SHP77 treated with DMSO at 0.1 percent for 48 hours (cell line): ENCODE measurements around the gene BUB1B.

Source experiments
- DNase-seq: peaks from one replicate; lab custom pipeline; 2025; lab: John Stamatoyannopoulos, UW

BUB1B gene

DNA sequence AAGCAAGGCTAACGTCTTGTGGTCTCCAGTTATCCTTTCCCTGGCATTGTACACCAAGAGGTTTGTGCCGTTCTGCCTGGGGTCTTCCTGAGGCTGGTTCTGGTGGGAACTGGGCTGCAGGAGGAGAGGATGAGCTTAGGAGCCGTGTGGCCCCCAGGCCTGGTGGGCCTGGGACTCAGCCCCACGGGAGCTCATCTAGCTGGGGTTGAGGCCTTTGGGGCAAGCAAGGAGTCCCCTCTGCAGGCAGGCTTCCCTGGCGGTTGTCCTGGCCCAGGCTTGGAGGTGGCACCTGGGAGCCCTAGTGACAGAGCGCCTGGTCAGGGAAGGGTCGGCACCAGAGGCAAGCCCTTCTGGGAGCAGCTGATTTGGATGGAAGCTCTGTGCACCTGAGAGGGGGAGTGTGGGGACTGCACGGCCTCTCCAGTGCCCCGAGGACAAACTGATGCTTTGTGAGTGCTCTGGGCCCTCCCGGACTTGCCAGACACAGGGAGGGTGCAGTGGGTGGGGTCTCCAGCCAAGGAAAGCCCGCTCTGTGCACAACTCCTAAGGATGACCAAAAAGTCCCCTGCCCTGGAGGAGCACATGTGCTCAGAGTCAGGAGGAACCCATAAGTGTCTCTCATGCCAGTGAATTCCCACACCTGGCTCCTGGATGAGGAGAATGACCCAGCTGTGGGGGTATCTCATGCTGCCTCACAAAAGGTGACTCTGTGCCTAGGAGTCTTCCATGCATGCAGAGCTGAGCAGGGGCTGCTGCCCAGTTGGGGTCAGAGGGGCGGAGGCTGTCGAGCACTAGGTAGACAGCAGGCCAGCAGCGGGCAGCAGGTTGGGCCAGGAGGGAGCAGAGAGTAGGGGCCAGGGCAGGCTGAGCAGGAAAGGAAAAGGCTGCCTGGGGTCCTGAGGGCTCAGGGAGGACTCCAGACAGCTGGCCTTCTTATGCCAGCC is 80.7 kb downstream of the BUB1B start:
- no peak for DNase-seq

DNA sequence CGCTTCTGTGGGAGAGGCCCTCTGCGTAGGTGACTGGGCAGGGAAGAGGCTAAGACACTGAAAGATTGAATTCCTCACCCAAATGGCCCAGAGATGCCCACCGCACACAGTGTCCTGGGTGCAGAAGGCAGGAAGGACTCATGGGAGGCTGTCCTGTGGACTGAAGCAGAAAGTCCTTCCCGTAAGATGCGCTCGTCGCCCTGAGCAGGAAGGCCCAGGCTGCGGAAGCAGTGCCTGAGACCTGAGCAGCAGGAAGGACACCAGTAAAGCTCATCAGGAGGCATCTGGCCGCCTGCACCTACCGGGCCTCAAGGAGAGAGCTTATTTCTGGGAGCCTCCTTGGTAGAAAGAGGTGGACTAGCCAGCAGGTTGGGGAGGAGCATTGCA is 81.3 kb downstream of the BUB1B start:
- DNase-seq = no peak

DNA sequence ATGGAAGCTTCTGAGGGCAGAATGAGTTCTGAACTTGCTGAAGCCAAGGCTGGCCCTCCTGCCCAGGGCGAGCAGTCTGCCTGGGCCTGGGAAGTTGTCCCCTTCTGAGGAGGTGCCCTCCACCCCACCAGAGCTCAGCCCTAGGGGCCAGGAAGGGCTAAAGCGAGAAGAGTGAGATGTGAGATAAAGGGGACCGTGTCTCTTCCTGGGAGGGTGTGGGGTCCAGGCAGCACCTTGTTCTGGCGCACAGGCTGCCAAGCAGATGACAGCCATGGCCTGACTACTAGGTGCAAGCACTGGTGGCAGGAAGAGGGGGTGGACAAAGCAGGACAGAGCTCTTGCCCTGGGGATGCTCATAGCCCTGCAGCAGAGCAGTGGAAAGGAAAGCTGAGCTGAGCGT is 81.7 kb downstream of the BUB1B start:
- DNase-seq = no peak

DNA sequence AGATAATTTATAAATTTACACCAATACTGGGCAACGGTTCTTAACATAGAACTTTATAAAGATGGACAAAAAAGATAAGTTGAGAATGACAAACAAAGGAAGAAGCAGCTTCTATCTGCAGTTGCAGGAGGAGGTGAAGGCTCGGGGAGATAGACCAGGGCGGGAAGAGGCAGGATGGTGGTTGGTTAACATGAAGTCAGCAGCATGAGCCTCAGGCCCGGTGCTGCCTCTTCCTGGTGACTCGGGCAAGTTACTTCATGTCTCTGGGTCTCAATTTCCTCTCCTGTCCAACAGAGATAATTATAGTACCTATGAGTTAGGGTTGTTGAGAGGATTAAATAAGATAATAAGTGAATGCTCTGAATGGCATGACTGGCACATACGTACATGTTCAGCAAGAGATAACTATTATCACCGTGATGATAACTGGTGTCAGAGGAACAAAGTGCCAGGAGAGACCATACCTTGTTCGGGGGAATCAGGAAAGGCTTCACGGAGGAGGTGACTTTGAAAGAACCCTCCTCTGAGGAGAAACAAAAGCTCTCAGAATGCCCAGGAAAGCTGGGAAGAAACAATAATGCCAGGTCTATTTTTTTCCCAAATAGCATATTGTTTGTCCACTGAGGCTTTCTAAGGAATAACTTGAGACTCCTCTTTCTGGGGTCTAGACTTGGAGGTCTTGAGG is 82.4 kb downstream of the BUB1B start:
- no peak for DNase-seq

DNA sequence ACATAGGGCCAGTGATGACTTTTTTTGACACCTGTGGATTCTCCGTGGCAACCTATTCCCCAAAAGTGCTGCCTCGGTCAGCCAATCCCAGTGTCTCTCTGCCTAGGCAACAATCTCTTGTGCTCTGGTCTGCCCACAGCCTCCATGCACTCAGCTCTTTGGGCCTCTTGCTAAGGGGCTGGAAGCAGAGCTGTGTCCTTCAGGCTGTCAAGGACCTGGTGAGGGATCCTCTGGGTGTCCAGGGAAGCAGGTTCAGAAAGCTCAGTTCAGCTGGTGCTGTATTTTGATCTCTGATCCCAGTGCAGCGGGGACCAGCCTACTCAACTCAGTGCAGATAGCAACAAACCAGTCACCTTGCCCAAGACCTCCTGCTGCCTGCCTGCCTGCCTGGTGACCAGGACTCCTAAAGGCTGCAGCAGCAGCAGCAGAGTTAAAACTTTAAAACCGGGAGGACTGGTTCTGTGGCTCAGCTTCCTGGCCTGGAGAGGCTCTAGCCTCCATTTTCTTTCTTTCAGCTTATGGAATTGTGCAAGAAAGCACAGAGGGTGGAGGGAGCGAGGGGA is 84.2 kb downstream of the BUB1B start:
- DNase-seq = no peak

DNA sequence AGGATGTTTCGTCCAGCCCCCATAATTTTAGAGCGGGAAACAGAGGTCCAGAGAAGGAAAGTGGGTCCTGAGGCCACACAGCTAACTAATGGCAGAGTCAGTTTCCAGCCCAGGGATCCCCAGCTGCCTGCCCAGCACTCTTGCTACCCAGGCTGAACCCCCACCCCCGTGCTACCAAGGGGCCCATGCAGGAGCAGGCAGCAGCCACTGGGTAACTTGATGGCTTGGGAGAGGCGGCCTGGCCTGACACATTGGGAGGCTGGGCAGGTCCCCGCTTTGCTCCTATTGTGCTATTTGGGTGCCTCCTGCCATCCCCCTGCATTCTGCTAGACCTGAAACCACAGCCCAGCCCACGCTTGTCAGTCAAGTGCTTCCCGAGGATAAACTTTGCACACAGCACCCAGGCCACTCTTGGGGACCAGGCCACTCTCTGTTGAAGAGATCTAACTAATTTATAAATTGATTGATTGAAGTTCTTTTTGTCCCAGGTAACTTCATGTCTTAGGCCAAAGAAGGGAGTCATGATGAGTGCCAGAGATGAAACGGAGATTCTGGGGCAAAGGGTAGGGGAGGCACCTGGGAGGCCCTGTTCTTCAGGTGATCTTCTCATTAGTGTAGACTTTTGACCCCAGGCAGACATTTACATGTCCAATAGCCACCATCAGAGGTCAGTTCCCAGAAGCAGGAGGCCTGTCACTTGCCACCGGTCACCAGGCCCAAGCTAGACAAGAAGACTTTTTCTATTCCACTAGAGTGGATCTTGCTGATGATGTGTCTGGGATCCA is 85.0 kb downstream of the BUB1B start:
- DNase-seq = no peak

DNA sequence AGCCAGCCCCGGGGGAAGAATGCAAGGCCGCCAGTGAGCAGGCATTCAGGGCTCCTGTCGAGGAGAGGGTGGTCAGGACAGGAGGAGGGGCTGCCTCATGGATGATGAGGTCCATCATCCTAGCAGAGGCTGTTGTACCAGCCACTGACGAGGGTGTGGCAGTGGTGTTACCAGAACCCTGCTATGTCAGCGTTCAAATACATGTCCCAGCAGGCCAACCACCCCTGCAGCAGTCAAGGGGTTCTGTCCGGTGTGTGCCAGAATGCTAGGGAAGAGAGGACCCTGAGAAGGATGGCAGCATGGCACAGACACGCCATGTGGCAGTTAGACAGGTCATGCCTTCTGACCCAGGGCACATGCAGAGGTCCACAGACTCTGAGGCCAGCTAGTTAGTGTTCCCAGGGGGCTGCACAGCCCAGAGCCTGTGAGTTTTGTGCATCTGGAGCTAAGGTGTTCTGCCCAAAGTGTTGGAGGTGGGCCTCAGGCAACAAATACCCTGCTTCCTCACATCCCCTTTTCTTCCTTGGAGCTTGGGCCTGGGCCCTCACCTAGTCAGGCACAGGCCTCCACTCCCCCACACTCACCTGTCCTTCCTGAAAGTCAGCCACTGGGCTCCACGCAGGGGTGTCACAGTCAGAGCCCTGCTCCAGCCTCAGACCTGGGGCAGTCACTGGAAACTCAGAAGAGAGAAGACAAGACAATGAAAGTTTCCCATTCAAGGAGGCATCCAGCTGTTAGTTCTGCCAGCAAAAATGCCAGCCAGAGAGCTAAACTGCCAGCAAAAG is 85.8 kb downstream of the BUB1B start:
- no peak for DNase-seq

DNA sequence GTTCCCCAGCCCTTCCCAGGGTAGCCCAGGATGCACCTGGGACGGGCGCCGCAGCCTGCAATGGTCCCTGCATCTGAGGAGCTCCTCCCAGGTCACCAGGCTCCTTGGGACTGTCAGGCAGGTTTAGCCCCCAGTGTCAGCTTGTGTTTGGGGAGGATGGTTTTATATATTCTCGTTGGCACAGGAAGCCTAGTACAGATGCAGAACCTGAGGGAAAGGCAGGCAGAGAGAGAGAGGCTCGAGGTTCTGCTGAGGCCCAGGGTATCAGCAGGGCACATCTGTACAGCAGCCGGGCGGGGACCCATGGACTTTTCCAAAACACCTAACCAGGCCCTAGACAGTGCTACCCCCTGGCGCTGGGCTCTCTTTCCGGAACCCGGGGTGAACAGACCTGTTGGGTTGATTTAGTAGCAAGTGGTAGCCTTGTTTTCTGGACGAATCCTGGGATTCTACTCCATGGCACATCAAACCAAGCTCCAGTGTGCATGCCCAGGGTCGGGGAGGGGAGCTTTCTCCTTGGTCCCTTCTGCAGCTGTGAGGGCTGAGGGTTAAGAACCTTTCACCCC is 86.6 kb downstream of the BUB1B start:
- no peak for DNase-seq

DNA sequence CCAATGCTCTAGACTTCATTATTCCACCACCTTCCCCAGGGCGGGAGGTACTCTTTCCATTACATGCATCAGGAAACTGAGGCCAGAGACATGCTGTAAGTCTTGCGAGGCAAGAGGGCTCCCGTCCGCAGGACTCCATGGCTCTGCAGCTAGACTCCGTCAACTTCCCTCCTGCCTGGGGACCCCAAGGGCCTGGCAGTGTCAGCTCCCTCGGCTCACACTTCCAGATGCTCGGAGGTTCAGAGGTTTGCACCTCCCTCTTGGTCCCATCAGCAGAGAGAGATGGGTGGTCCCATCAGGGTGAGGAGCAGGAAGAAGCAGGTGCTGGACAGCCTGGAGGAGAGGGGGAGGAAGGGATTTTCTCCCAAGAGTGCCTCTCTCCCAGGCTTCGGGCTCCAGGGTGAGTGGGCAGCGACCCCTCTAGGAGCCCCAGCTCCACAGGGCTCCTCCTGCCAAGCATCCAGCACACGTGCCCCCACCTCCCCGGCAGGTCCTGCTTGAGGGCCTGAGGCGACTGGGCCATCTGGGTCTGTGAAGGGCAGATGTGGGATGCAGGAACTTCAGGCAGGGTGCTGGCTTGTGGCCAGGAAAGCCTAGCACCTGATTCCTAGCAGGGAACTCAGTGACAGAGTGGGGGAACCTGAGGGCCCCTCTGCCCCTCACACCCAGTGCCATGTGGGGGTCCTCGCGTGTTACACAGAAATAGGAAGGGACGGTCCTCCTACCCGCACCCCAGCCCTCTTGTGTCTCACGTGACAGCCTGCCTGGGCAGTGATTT is 87.3 kb downstream of the BUB1B start:
- no peak for DNase-seq

DNA sequence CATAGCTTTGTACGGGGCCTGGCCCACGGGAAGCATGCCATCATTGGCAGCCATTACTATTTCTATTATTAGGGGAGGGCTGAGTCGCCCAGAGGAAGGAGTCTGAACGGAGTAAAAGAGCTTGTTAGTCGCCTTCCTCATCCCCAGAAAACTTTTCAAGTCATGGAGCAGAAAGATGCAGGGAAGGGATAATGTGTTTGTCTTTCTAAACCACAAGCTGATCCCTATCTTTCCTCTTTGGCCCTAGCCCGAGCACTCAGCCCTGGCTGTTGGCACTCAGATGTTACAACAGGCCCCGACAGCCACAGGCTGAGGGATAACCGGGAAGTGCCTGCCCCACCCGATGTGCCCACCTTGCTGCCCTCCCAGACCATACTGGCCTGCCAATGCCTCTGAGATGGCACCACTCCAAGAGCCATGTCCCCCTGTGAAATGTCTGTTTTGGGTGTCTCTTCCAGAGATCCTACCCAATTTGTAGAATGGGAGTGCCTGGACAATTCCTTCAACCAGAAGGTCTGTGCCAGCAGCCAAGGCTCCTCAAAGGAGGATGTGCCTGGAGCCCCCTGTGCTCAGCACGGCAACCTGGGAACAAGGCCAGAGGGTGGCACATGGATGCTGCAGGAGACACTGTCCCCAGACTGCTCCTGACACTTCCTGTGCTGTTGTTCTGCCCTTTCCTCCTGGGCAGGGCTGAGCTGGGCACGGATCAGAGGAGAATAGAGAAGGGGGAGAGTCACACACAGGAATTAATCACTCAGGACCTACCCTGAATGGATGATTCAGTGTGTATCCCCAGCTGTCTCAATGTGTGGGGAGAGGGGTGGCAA is 88.8 kb downstream of the BUB1B start:
- DNase-seq = no peak

DNA sequence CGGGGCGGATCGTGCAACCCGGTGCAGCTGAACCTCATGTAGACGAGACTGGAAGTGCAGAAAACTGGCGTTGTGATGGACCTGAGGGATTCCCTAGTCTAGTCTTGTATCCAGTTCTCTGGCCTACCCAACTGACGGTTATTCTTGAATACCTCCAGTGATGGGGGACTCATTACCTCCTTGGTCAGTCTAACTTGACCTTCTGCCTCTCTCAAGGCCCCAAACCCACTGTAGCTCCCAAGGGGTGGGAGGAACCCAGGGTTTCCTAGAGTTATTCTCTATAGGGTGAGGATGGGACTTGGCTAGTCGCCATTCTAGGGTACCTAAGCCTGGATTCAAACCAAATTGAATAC is 89.4 kb downstream of the BUB1B start:
- DNase-seq = no peak

DNA sequence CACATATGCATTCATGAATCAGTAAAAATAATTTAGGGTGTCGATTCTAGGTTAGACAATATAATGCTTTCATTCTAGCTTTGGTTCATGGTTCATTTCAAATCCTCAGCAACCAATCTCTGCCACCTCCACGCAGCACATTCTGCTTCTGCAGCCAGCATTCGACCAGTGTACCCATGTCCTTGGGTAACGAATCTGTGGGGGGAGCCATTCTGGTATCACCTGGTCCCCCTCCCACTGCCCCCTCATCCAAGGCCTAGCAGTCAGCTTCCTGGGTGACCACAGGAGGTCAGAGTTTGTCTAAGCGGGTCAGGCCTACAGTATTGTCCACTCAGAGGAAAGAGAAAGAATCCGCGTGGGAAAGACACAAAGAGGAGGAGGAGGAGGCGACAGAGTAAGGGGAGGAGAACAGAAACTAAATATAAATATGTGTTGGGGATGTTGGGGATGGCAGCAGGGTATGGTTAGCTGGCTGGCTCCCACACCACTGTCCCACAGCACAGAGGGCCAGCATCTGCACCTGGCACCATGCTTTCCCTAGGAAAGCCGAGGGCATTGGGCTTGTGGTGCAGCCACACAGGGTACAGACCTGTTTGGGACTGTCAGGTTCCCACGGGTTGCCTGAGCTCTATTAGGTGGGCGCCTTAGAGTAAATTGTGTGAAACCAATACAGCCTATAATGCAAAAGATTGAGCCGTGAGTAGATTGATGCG is 90.1 kb downstream of the BUB1B start:
- DNase-seq = no peak

DNA sequence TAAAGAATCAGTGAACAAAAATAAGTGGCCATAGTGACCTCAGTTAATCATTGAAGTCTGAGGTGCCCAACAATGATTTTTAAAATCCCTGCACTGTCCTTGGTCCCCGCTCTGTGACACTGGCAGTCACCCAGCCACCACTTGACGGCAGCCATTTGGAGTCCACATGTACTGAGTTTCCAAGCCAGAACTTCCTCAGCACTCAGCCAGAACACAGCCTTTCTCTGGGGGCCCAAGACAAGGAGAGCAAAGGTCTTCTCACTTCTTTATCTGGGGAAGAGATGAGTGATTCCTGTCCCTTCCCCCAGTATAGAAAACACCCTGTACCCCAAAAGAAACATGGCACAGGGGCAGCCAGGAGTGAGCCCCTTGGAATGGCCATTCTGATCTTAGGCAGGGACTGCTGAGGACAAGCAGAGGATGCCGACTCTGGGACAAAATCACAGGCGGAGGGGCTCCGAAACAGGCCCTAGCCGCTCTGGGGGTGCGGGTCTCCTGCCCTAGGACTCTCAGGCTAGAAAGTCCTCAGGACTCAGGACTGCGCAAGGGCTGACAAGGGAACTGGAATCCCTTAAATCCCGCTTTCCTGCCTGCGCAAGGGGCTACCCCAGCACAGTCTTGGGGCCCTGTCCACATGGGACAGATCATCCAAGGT is 90.7 kb downstream of the BUB1B start:
- no peak for DNase-seq

DNA sequence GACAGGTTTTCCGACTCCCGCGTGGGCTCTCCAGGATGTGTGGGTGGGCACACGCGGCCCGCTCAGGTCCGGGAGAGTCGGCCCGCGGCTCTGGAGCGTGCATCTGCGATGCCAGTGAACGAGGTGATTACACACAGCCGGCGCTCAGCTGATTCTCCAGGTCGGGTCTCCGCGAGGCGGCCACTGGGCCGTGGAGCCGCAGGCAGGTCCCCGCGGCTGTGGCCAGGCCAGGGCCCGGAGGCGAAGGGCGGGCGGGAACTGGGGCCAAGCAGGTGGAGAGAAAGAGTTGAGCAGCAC is 91.2 kb downstream of the BUB1B start:
- no peak for DNase-seq

DNA sequence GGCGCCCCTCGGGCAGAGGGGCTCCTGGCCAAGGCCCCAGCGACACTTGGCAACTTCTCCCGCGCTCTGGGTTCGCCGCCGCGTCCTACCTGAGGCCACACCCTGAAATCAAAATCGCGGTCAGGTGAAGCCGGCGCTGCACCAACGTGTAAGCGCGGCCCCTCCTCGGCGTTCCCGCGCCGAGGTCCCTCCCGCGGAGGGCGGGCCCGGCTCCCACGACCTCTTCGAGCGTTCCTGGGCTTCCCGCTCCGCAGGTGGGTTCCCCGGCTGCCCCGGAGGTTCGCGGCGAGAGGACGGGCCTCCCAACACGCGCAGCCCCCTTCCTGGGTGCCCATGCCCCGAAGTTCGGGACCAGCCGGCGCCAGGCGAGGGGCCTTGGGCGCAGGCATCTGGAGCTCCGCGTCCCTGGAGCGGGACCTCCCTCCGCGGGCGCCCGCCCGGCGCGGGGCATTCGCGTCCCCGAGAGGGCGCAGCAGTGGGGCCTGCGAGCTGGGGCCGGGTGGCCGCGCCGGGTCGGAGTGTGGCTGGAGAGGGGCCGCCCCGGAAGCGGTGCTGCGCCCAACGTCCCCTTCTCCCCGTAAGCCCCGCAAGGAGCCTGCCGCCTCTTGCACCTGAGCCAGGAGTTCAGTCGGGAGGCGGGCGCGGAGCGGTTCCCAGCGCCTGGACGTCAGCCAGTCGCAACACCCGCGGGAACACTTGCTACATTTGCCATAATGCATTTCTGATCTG is 91.7 kb downstream of the BUB1B start:
- DNase-seq = no peak

DNA sequence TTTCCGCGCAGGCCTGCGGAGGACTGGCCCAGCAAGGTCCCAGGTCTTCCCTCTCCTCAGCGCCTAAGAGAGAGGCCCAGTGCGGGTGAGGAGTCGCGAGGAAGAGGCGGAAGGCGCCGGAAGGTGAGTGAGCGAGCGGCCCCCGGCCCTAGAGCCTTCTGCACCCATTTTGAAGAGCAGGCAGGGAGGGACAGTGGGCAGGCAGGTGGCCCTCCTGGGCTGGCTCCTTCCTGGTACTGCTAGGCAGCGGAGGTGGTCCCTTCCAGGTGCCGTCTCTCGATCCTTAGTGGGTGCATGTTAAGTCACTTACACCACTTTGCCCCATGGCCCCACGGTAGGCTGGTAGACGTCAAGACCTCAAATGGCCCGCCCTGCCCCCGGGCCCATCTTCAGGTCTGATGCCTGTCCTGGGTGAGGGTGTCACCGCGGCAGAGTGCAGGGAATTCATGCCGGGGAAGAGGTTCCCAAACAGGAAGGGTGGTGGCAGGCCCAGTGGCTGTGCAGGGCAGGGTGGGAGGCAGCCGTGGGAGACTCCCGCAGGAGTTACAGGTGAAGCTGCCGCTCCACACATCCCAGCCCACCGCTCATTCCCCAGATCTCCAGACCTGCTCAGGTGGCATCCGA is 92.4 kb downstream of the BUB1B start:
- no peak for DNase-seq

DNA sequence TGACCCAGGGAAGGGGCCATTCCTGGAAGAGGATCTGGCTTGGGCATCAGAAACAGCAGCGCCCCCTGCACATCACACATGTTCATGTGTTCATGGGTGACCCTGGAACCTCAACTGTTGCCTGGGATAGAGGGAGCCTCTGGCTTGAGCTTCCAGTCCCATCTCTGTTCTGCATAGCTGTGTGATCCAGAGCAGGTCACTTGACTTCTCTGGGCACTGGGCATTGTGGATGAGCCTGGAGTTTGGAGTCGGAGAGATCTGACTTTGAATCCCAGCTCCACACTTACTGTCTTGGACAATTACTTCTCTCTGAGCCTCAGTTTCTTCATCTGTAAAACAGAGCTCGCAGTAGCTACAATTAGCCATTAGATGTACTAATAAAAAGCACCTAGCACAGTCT is 93.6 kb downstream of the BUB1B start:
- DNase-seq = no peak

DNA sequence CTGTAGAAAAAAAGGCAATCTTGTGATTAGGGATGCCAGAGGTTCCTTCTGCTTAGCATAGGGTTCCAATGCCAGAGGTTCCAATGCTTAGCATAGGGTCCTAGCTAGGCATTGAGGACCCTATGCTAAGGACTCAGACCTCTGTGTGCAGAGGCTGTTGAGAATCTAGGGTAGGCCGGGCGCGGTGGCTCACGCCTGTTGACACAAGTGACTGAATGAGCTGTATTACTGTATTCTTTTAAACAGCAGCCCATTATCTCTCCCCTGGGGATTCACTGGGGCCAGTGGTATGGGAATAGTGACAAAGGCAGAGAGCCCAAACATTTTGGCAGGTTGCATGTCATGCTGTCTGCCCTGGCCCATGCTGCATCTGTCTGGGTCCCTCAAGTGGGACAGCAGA is 94.2 kb downstream of the BUB1B start:
- no peak for DNase-seq
